ENCODE results near the gene CLTB.
A peak's percentile ranks its signal among the peaks of the same experiment; 100 is the strongest.

CLTB gene

GRCh38 chr5:176381979-176382378 lies 34.4 kb downstream of the CLTB start:
- DNase-seq, result no peak

GRCh38 chr5:176381423-176381822 lies 34.9 kb downstream of the CLTB start:
- no peak for DNase-seq

GRCh38 chr5:176379881-176380280 lies 36.5 kb downstream of the CLTB start:
- no peak for DNase-seq

GRCh38 chr5:176373100-176373818 lies 43.1 kb downstream of the CLTB start:
- DNase-seq, result no peak

DNA sequence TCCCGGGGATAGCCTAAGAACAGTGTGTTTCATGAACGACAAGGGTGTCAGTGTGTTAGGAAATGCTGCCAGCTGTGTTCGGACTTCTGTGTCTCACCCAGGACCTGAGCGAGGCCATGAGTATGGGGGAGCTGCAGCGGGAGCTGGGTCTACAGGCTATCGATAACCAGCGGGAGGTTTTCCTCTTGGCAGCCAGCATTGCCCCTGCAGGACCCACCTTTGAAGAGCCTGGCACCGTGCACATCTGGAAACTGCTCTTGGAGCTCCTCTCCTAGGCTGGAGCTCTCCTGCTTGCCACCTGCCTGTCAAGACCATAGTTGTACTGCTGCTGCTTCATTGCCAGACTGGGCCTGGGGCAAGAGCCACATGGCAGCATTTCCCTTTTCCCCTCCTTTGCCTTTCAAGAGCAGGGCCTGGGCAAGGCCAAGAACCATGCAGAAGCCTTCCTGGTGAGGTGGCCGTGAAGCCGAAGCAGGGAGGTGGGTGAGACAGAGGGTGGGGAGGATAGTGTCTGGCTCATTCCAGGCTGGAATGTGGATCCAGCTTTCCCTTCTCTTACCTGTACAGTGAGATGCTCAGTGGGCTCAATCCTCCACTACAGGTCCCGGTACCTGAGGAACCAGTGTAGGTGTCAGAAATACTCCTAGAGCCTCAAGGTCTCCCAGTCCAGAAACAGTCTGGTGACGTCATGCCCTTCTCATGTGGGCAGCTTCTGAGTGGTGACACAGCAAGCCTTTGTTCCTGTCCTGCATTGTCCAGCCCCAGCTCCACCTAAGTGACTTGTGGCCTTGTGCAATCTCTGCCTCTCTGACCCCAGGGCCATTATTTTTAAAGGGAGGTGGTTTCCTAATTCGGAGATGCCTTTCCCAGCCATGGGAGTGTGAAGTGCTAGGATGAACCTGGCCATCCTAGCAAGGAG lies 44.5 kb downstream of the CLTB start:
- no peak for DNase-seq

DNA sequence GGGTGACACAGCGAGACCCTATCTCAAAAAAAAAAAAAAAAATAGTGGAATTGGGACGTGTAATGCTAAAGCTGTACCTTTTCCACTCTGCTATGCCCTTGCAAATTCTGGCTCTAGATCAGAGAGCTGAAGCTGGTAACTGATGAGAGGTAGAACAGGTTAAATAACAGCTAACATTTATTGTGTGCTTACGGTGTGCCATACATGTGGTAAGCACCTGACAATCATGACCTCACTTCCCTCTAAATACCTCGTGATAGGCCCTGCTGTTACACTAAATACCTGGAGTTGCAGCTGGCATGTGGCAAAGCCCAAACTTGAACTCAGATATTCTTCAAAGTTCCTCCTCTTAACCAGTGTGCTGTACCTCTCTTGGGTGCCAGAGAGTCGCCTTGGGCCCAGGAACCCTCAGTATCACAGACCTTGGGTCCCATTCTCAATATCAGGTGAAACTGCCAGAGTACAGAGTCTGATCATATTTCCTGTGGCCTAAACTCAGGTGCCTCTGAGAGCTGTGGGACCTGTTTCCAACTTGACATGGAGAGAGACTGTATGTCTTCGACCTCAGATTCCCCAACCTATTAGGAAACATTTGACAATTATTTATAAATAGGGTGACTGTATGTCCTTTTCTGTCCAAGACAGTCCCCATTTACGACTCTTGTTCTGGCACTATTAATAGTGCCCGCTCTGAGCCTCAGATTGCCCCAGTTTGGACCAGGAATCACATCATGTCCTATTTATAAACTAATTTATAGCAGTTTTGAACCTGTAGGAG lies 46.2 kb downstream of the CLTB start:
- no peak for DNase-seq

GRCh38 chr5:176368726-176369125 lies 47.6 kb downstream of the CLTB start:
- DNase-seq, result no peak

GRCh38 chr5:176366232-176366894 lies 50.0 kb downstream of the CLTB start:
- DNase-seq, result no peak

DNA sequence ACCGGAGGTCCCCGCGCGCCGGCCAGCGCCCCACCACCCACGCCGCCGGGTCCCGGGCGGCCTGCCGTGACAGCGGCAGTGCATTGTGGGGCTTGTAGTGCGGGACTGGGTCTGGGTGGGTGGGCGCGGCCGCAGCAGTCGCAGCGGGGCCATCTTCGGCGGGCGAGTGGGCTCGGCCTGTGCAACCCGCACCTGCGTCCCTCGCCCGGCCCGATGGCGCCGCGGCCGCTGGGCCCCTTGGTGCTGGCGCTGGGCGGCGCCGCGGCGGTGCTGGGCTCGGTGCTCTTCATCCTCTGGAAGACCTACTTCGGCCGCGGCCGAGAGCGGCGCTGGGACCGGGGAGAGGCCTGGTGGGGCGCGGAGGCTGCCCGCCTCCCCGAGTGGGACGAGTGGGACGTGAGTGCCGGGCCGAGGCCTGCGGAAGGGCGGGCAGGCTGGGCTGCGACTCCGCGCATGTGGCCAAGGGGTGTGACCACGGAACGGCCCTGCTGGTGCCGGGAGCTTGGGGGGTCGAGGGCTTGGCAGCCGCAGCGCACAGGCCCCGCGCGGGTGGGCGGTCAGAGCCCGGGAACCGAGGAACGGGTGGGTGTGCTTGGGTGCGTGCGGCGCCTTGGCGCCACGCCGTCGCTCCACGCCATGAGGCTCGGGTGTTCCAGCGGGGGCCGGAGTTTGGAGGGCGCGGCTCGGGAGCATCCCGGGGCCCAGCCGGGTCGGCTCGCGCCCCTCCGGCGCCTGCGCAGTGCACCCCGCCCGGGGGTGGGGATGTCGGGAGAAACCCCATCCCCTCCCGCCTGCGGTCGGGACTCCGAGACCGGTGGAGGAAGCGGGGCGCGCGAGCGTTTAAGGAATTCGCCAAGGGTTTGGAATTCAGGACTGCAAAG lies 50.7 kb downstream of the CLTB start, which contains the start of gene ARL10:
Gene ARL10, plus strand, starts transcription at position 137 of the 881 bp plus-strand sequence. Its CDS starts 77 bp downstream, at position 214.
- DNase-seq, result peak; percentile 70

DNA sequence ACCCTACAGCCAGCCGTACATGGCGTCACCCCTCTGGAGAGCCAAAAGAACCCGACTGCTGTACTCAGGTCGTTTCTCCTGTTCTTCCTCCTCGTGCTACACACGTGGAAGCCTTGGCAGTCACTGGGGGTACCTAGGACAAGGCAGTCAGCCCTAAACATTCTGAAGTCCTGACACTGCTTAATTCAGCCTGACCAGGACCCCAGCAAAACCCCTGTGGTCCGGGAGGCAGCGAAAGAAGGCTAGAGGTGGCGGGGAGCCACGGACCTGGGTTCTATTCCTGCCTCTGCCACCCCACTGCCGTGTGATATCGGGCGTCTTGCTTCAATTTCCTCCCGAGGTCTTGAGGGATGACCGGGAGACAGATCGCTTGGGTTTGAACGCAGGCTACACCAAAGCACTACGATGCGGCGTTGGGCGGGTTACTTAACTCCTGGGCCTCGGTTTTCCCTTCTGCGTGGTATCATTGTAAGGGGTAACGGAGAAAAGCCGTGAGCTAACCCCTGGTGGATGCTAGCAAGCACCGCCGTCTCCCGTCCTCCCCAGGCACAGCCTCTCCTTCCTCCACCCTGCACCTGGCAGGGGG lies 51.5 kb downstream of the CLTB start:
- no peak for DNase-seq

DNA sequence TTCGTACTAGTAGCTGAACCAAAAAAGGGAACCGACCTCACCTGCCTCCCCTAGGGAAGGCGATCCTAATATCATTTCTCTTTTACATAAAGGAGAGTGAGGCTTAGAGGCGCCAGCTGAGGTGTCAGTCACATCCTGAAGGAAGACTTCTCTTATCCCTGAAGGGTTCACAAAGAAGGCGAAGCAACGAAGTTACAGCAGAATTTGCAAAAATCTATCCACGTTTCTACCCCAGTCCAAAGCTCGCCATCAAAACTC lies 54.2 kb downstream of the CLTB start:
- no peak for DNase-seq

- peak; percentile 97 for DNase-seq
Observed at GRCh38 chr5:176361437-176362232, 54.7 kb downstream of the CLTB start, which contains the start of gene KIAA1191. TSS of gene KIAA1191 (minus strand) at chr5:176361764. CDS start at chr5:176359508, 2,256 bp downstream.

- no peak for DNase-seq
Observed at GRCh38 chr5:176360894-176361436, 55.4 kb downstream of the CLTB start.

DNA sequence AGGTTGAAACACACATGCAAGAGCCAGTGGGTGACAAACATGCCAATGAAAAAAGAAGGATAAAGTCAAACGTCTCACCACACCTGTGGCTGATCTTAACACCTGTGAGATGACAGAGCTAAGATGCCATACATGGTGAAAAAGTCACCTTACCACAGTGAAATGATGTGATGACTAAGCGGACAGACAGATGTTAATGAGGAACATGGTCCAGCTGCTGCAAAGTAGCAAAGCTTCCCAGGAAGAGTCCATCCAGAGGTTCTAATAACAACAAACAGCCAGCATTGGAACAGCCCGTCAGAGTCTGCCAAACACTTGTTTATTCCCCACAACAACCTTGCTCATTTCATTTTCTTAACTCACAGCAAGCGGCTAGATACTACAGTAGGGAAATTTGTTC lies 56.7 kb downstream of the CLTB start:
- DNase-seq, result no peak

DNA sequence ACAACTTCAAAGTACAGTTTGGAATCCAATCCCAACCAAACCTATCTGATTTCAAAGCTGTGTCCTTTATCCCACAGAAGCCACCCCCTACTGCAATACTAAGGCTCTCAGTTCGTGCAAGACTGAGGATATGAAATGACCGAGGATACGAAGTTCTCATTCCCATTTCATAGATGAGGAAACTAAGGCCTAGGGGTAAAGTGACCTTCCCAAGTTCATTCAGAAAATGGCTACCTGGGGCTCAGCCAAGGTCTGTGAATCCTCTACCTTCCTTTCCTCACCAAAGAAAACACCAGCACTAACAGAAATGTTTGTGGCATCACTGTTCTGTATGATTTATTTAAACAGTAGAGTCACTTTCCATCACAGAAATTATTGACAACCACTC lies 60.2 kb downstream of the CLTB start:
- DNase-seq, result no peak

GRCh38 chr5:176355400-176356178 lies 60.8 kb downstream of the CLTB start:
- no peak for DNase-seq

DNA sequence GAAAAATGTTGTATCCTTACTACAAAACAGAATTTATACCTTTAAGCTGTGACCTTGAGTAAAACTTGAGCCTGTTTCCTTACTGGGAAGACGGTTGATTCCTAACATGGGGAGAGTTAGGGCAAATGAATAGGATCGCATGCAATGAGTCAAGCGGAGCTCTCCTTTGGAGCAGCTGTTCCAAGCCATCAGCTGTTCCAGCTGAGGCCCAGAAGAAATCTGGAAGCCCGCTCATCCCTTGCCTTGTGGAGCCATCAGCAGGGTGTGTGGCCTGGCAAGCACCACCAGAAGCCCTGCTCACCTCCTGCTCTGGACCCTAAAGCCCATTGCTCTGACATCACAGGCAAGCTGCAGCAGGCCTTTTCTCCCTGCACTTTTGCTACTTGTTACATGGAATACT lies 62.8 kb downstream of the CLTB start:
- no peak for DNase-seq

- no peak for DNase-seq
Observed at GRCh38 chr5:176352116-176352878, 64.0 kb downstream of the CLTB start.

- DNase-seq, result no peak
Observed at GRCh38 chr5:176350416-176350815, 65.9 kb downstream of the CLTB start.

All from CD4-positive, alpha-beta T cell treated with Interleukin-6 for 4 hours (primary cell).